GM21515 (cell line): Measurements from ENCODE around the gene COG1.

Experiments
- ATAC-seq: cut with Tn5 transposase; IDR thresholded peaks from one replicate; pipeline ENCODE4 v1.9.1; 2021; ENCODE audit not compliant: unreplicated experiment

The COG1 gene

DNA sequence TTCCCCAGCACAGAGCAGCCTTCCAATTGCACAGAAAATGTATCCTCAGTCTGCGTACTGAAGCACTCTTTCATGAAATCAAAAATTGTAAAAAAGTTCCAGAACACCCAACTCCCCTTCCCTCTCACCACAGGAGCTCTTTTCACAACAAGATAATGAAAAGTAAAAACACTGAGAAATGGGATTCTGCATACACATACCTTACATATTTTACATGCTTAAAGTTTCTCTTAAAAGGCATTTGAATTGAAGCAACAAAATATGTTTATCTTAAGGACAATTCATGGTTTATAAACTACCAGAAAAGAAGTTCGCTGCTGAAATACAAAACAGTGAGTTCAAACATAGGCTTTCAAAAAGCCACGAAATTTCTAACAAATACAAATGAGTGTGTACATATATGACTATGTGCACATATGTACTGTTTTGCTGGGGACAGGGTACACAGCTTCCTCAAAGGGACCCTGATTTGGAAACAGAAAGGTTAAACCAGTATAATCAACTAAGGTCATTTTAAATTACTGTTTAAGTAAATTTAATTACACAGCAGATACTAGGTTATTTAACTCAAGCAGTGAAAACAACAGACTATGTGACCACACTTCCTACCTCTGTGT lies 33.8 kb downstream of the COG1 start:
- ATAC-seq, result no peak

DNA sequence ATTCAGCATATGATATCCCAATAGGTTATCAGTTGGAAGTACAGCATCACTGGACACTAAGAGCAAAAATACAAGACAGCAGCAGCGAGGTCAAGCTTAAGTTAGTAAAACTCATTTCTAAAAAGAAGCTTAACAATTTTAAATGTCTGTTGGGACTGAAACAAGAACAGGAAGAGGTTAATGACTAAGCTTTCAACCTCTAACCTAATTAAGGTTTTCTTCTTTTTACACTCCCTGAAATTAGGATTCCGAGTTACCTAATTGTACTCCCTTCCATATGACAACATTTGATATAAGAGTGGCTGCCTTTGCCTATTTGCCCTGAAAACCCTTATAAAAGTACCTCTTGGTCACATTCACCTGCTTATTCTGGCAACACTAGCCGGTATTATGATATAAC lies 34.5 kb downstream of the COG1 start:
- no peak for ATAC-seq

DNA sequence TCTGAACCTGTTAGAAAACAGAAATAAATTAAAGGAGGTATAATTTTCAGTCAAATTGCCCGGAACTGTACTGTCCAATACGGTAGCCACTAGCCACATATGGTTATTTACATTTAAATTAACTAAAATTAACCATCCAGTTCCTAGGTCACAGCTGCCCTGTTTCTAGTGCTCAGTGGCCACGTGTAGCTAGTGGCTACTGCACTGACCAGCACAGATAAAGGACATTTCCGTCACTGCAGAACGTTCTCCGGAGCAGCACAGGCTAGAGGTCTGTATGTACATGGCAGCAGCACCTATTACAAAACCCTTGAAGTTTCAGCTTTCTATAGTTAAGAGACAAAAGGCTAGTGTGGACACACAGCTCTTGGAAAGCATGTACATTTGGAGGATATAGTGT lies 35.1 kb downstream of the COG1 start:
- ATAC-seq, result no peak

DNA sequence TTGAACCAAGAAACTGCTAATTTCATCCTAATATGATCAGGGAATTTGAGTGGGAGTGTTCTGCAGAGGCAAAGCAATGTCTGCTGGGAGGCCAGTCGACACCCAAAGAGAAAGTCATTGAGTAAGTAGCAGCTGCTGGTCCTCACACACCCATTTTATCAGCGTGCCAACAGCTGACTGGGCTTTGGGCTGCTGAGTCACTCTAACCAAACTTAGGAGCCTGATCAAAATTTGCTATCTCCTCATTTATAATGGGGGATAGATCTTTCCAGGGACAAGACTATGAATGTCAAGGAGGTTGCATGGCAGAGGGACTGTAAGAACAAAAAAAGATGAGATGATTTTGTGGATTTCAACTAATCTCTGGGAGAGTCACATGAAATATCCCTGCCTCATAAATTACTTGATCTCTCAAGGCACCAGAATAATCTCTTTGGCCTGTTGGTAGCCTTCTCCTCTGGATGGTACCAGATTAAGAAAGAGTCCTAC lies 35.9 kb downstream of the COG1 start:
- ATAC-seq, result no peak

DNA sequence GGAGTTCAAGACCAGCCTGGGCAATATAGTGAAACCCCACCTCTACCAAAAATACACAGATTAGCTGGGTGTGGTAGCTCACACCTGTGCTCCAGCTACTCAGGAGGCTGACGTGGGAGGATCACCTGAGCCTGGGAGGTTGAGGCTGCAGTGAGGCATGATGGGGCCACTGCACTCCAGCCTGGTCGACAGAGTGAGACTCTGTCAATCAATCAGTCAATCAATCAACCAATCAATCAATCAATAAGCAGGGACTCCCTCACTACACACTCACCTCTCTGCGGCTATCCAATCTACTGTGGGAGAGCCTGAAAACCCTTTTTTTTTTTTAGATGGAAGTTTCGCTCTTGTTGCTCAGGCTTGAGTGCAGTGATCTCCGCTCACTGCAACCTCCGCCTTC lies 37.2 kb downstream of the COG1 start:
- ATAC-seq, result no peak

DNA sequence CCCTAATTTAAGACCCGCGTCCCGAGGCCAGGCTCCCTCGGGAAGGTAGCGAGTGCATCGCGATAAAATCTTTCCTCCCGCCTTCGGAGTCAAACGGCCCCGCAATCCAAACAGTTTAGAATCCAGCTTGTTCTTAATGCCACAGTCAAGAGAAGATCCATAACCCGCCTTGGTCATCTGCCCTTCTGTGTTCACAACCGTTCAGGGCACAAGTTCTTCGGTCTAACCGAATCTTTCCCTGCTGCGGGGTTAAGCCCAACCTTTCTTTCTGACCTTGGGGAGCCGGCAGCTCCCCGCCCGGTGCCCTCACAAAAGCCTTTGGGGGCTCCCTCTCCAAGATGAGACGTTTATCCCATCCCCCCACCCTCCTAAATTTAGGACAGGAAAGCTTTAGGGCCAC lies 38.5 kb downstream of the COG1 start:
- no peak for ATAC-seq

DNA sequence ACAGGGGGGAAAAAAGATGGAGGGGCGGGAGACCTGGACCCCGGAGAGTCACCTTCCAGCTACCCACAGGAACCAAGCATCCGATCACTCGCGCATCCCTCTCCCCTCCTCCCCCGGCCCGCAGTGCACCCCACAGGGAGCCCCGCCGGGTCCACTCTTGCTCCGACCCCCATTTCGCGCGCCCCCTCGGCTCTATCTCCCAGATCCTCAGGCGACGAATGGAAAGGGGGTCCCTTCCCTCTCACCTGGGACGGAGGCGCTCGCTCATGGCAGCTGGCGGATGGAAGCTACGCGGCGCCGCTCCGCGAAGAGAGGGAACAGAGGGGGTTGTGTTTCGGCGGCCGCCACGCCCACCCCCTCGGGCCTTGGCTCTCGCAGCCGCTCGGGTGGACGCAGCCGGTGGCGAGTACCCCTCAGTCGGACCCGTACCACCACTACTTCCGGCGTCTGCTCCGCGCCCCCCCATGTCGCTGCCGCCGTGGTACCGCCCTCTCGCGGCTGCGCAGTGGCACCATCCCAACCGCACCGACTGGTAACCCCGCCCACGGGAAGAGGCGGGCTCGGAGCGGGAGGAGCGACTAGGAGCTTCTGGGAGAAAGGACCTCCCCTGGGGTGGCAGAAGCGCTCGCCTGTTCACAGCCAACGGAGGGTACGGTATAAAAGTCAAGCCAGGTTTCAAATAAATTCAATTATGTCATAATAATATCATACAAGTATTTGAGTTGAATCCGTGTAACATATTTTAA lies 39.2 kb downstream of the COG1 start:
- ATAC-seq, result peak; percentile 73

DNA sequence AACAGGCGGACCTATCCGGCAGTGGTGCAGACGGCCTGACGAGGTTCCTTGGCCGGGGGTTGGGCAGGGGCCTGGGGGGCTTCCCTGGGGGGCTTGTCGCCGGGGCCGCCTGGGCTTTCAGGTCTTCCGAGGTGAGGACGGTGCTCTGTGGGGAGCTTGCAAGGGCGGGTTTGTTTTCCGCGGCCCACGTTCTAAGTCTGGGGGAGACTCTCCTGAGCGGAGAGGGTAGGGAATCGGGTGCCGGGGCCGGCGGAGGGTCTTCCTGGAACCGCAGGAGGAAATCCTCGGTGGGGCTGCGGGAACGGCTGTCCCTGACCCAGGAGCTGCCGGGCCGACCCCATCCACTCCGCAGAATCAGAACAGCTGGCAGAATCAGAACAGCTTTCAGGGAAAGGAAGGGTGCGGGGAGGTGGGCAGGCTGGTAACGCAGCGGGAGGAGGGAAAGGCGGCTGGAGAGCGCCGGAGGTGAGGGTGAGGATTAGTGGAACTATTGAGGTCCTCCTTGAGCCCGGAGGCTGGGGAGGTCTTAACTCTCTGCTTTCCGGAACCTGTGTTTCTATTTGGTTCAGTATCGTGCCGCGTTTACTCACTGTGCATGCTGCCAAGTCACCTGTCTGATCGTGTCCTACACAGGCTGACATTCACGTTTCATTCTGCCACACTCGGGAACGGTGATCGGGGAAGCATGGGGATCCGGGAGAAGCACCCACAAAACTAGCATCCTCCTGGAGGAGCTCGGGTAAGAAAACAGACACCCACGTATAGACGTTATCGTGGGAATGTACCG lies 39.9 kb downstream of the COG1 start:
- peak; percentile 20 for ATAC-seq

DNA sequence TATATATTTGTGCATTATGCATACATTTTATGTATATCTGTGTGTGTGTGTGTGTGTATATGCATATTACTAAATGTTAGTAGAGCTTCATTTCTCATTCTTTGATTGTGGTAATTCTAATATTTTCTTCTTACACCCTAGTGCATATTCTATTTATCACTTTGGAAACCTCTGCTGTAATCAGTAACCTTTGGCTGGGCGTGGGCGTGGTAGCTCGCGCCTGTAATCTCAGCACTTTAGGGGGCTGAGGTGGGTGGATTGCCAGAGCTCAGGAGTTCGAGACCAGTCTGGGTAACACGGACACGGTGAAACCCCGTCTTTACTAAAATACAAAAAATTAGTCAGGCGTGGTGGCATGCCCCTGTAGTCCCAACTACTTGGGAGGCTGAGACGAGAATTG lies 41.9 kb downstream of the COG1 start:
- no peak for ATAC-seq

DNA sequence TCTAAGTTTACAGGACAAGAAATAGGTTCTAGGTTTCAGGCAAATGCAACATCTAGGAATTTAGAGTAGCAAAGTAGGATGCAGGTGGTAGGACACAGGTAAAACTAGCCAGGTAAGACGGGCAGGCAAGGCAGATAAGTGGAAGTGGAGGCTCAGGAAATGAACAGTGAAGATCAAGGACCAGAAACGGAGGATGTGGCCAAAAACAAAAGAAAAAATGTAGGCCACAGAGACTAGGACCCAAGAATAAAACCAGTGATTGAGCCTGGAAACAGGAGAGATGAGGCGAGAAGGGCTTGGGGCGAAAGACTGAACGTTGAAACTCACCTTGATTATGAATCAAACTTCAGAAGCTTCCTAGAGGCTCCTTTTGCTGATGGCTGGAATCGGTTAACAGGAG lies 44.9 kb downstream of the COG1 start:
- ATAC-seq, result no peak

DNA sequence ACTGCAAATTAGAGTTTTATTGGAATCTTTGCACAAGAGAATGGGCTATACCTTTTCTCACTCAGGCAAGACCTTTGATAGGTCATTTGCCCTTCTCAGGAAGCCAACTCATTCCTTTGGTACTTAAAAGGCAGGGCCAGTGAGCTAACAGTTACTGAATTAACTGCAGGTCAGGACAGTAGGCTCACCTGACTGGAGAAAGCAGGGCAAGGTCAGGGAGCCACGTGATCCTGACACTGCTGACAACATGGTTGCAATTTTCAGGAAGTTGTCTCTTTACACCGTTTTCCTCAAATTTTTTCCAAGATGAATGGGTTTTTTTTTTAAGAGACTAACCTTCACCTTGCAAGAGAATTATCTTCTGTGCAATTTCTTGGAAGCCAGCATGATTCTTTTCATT lies 47.7 kb downstream of the COG1 start:
- ATAC-seq, result no peak

DNA sequence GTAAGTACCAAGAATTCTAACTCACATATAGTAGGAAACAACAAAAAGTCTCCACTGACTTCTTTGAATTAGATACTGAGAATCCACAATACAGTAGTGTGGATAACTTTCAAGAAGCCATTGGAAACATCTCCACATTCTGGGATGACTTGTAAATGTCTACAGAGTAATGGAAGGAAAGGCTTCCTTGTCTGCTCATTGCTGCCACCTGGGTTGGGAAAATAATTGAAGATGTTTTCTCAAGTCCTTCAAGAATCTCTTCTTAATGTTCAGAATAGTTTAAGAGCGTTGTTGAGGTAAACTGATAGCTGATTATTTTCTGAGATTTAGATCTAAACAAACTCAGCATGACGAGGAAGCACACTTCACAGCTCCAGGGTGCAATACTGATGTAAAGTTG lies 54.9 kb downstream of the COG1 start:
- no peak for ATAC-seq

DNA sequence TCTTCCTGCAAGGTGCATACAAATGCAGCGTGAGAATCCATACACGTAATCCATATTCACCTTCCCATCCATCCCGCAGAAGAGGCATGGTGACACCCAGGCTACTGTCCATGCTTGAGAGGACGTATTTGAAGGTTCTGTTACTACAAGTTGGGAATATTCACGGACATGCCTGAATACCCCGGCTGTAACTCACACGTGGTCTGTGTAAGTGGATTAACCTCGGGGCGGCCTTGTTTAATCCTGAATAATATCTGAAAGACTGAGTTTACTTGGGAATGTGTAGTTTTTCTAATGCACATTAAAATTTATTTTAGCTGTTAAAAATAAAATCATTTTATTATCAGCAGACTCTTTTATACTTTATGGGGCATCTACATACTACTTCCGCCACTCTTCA lies 55.7 kb downstream of the COG1 start:
- no peak for ATAC-seq

DNA sequence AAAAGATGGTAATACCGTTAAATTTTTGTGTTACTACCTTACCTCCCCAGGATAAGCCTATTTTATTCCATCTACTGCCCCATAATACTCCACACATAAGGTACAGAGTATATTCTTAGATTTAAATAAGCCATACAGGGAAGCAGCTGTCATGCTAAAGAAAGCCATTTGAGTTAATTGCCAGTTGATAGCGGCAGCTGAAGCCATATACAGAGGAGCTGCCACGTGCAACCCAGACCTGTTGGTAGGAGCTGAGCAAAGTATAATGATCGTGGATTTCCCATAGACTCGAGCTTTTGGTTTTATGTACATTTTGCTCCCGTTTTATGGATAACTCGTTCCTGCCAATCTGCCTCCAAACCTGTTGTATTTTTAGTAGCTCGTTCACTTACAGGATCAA lies 56.8 kb downstream of the COG1 start:
- no peak for ATAC-seq

DNA sequence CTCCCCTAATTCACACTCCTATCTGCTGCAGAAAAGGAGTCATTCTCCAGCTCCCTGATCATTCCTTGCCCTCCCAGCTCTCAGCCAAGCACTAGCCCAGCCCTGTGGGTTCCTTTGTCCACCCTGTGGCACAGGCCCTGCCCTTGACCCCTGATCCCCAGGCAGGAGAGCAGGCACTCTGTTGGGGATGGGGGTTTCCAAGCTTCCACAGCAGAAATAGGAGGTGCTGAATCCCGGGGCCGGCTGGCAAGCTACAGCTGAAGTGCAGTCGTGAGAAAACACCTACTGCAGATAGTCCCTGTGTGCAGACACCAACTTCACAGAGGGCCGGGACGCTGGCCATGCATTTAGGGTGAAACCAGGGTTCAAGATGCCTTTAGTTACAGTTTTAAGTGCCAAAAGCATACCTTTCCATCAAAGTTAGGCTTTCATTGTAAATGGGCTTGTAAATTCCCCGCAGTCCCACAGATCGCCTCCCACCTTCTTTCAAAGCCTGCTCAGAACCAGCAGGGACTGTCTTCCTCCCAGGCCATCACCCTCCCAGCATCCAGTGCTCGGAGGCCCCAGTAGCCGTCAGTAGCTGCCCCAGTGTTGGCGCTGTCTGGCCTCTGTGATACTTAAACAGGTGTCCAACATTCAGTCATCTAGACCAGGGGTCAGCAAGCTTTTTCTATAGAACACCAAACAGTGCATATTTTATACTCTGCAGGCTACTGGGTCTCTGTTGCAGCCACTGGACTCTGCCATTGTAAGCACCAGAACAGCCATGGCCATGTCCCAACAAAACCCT lies 58.2 kb downstream of the COG1 start:
- ATAC-seq, result no peak

DNA sequence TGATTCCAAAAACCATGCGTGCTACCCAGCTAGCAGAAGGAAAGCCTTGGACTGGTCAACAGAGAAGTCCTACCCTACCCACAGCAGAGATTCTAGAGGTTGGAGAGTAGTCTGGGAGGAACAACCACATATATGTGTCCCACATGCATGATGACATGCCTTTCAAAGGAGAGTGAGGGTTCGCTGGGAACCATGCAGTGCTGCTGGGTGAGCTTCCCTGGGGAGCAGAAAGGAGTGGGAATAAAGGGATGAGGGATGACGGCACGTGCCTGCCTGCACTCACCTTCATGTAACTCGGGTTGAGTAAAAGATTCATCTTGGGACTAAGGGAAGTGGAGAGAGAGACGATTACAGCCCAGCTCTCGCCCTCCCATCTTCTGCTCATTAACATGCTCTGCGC lies 59.0 kb downstream of the COG1 start:
- no peak for ATAC-seq

DNA sequence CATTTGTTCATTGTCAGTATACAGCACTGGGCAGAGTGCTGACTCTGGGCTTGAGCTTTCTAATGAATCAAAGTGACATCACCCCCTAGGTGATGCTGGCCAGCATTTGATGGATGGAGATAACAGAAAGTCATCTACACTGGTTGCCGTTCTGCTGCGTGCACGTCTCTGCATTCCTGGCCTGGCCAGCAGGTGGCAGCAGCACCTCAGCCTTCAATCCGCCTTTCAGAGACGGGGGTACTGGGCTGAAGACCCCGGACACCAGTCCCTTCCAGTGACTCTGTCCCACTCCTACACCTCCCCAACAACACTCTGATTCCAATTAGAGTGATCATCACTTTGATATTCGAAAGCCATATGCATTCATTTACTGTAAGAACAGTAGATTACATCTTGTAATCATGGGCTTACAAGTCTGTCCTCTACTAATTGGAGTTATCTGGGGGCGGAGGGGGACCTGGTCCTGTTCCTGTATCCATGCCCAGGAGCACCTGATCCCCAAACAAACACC lies 62.9 kb downstream of the COG1 start:
- ATAC-seq, result peak; percentile 69

DNA sequence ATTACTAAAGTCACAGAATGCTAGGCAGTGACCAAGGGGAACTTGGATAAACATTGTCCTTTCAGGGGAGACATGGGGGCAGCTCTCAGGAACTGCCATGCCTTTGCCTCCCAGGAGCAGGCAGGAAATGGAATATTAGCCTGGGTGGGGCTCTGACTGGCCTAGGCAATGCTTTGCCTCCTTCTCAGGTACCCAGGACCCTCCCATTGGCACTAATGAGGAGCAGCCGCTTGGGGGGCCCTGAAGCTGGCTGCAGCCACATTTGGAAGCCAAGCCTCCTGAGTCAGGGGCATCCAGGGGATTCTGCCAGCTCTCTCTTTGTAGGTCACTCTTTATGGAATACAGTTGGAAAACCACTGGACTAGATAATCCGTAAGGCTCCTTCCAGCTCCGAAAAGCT lies 63.4 kb downstream of the COG1 start:
- no peak for ATAC-seq

DNA sequence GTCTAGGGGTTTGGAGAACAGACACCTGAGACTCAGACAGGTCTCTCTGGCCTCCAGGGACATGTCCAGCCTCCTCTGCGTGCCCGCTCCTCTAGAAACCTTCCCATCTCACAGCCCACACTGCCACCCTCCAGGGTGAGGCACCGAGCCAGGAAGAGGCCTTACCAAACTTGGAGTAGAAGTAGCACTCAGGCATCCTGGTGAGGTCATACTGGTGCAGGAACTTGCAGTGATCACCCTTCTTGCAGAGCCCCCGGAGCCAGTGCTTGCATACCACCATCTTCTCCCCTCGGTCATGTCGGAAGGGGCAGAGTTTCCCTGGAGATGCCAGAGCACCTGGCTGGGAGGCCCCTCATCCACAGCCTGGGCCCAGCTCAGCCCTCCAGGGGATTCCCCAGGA lies 64.7 kb downstream of the COG1 start:
- no peak for ATAC-seq
